GM15510 (cell line): ENCODE data around the gene ENAH.

Source experiments
- POLR2A ChIP-seq: IDR thresholded peaks from 3 replicates; pipeline ENCODE4 v1.6.1; 2011; ENCODE audit warnings: borderline replicate concordance; ENCODE audit not compliant: insufficient read length; ENCODE audit errors: extremely low read depth

Gene ENAH

DNA sequence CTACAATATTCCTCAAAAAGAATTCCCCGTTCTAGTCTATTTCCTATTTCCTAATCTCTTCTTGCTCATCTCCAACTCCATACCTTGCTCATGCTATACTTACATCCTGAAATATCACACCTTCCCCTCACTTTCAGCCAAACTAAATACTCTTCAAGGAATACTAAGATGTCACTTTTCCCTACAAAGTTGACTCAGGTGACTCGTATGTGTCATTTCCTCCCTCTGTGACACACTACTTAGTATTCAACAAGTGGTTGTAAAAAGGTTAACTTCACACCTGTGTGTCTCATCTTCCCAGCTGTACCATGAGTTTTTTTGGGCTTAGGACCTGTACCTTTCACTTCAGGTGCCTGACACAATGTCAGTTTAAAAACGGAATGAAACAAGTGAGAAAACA lies 143.2 kb downstream of the ENAH start:
- no peak for TF ChIP-seq POLR2A

DNA sequence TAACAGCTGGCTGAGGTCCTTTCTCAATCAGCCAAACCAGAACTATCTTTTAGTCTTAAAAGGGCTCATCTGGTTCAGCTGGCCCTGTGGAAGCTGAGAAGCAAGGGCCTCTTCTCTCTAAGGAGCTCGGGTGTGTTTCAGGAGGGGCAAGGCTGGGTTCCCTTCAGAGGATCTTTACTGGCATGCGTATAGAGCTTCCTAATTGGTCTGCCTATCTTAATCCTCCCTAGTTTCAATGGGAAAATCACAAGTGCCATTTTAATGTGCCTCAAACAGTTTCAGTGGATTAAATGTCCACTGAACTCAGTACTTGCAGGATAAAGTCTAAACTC lies 143.6 kb downstream of the ENAH start:
- no peak for TF ChIP-seq POLR2A

DNA sequence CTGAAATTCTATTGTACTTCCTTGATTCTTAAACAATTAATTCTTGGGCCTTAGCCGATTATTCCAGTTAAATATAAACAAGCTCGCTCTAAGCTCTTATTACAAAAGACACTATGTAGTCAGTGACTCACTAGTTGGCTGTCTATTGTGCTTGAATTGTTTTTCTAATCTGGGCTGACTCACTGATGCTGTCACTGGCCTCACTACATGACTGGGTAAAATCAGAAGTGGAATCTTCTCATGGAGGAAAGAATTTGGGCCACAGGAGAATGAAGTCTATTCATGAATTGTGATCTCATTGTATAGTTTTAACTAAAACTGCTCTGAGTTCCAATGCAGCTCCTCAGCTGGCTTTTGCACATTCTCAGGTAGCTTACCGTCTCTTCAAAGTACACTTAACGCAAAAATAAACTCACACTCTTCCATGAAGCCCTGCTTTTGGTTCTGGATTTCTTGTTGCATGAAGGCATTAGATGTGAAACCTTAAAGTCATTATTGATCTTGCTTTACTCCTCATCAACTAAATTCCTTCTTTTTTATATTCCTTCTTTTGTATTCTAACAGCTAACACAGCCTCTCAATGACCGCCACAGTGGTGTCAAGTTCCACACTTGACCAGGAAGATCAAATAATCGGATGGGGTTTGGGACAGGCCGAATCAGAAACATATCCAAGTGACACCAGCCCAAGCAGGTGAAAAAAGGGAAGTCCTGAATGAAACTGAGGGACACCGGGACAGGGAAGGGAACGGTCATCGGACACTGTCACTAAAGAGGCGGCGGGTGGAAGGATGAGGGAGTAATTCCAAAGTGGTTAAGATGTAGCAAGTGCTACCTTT lies 144.2 kb downstream of the ENAH start:
- TF ChIP-seq POLR2A, result no peak

DNA sequence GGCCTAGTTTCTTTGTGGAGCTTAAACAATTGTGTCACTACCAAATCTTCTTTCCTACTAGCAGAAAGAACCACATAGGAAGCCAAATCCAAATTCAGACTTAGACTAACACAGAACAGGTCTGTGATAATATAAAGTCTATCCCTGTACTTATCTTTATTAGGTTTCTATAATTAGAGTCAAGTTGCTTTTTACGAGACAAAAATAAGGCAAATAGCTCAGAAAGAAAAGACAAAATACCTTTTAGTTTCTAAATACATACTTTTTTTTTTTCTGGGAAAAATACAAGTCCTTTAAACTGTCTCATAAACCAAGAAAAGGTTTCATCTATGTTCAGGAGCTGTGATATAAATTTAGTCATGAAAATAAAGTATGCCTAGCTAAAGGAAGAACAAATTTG lies 146.2 kb downstream of the ENAH start:
- TF ChIP-seq POLR2A, result no peak

DNA sequence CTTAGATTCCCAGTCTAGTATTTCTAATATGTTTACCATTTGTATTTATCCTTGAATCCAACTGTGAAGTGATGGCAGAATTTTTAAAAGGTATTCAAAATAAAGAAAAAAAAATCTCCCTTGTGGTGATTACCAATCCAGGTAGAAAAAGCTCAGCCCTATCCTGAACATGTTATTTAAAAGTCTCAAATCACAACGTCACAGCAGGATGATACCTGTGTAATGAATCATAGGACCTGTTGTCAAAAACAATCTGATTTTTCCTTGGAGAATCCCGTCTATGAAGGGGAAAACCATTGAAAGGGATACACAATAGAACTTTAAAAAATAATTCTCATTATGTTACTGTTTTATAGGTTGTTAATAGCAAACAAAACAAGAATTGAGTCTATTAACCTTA lies 148.1 kb downstream of the ENAH start:
- no peak for TF ChIP-seq POLR2A

DNA sequence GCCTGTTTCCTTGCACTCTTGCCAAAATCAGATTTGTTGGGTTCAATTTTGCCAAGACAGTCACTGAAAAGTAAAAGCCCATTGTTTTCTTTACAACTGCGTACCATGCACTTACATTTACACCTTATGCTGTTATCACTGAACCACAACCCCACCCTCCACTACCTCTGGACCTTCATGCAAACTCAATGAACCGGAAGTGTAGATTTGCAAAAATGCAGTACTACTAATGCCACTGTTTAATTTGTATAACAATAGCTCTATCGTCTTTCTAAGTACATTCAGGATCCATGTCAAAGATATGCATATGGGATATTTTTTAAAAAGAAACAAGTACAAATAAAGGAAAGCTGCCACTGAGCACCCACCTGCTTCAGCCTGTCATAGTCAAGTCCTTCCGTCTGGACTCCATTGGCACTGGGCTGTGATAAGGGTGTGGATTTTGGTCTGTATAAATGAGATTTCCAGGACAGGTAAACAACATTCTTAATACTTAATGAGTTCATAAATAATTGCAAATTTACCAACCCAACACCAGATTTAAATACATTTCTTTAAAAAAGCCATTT lies 152.2 kb downstream of the ENAH start:
- no peak for TF ChIP-seq POLR2A

DNA sequence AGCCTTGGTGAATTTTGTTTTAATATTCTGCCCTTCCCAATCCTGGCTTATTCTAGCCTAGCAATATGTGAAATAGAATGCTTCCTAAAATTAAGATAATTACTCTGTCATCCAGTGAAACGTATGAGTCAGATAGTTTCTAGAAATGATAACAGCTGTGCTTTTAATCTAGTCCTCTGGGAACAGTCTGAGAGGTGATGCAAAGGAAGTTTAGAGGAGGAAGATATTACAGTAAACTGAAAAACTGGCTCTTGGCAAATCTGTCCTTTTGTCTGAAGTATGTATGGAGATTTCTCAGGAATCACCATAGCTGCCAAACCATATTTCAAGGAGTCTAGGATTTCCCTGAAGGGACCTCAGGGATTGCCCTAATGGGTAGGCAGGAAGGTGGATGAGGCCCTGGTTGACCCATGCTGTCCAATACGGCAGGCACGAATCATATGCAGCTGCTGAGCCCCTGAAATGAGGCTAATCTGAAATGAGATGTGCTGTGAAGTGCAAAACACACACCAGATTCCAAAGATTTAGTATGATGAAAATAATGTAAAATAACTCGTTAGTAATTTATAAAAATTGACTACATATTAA lies 154.3 kb downstream of the ENAH start:
- TF ChIP-seq POLR2A, result no peak

DNA sequence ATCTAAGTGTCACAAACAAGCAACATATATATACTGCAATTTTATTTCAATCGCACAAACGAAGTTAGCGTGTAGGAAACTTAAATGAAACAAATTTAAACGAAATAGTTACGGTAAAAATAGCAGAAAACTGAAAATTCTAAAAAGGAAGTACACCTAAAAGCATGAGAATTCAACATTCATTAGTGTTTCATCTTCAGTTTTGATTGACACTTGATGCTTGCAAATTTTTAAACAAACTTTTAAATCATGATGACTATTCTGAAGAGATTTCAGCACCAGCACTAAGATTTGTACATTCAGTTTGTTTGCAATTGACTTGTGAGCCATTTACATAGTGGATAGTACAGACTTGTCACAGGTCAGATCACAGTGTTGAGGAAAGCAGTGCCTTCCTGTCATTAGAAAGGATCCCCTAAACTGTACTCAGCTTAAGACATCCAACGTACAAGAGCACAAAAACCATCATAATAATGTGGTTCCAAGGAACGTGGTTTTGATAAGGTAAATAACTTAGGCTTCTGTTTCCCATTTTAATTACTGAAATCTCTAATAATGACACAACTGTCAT lies 158.0 kb downstream of the ENAH start:
- TF ChIP-seq POLR2A, result no peak

DNA sequence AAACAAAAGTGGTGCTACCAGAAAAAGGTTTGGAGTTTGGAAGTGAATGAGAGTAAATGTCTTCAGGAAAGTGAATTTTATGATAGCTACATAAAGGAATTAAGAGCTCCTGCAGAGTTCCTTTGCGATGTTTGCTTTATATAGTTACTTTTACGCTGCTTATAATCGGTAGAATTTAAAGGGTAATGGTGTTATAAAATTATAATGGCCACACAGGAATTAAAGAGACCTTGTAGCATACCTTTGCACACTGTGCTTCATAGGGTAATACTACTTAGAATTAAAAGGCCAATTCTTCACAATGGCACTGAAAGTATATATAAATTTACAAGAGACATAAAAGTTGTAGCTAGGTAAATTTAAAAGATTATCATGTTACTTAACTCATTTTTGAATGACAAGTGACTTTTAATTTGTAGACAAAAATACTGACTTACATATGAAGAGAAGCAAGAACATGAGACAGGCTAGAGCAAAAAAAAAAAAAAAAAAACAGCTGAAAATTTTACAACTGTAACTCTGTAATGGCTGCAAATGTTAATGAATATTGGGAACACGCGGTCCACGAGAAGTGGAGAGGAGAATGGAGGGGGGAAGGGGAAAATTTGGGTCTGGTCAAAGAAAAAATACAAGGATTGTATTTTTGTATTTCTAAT lies 159.2 kb downstream of the ENAH start:
- TF ChIP-seq POLR2A, result no peak

DNA sequence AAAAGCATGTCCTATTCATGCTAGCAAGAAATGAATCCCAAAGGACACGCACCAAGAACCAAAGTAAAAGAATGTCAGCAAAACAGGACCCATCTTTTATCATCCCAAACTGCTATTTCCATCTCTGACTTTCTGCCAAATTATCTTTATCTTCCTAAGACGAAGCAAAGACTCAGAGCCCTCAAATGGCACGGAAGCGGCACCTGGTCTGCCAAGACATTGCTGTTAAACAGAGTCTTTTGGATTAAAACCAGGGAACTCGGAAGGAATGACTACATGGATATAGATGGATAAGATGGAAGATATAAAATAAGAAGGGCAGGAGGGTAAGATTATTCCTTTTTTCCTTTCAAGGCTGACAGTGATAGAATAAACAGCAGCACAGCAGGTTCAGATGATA lies 164.2 kb downstream of the ENAH start:
- TF ChIP-seq POLR2A, result no peak

DNA sequence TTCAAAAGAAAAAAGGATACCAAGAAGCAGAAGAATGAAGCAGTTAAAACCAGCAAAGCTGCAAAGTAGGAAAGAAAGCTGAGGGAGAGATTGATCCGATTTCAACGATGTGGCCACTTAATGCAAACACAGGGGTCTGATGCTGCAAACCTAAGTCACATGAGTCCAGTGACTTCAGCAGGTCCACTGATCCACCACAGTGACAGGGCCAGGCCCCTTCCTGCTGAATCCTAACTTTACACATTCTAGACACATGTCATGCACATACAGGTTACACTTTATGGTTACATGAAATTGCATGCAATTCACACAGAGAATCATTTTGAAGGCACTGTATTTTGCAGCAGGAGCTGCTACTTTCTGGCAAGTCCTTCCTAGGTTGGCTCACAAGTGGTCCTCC lies 166.1 kb downstream of the ENAH start:
- TF ChIP-seq POLR2A, result no peak

DNA sequence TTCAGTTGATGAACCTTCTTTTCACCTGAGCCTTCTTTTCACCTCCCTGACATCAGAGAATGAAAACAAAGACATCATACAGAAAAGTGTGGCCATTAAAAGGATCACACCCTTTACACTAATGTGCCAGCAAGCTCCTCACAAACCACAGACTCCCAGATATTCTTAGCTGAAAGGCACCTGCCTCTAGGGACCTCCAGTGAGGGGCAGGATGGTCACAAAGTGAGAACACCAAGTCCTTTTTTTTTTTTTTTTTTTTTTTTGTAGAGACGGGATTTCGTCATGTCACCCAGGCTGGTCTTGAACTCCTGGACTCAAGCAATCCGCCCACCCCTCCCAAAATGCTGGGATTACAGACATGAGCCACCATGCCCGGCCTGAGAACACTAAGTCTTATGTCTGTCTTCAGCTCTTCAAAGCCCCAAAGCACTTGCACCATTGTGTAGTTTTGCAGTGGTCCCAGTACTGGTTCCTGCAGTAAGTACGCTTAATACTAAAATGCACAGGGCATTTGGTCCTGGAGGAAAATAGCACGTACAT lies 166.9 kb downstream of the ENAH start:
- no peak for TF ChIP-seq POLR2A

DNA sequence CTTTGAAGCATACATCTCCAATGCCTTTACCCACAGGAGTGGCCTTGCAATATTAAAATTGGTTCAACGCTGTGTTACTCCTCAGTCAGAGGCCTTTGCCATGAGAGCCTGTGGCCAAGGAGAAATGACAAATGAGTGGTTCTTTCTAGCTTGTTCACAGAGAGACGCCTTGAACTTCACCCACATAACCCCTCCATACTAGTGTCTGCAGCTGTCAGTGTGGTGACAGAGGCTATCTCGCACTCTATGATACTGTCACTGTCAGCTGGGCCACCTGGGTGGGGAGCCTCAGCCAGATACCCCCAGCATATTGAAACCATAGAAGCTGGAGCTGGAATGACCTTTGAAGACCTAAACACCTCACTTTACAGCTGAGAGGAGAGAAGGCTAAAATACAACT lies 167.7 kb downstream of the ENAH start:
- TF ChIP-seq POLR2A, result no peak

DNA sequence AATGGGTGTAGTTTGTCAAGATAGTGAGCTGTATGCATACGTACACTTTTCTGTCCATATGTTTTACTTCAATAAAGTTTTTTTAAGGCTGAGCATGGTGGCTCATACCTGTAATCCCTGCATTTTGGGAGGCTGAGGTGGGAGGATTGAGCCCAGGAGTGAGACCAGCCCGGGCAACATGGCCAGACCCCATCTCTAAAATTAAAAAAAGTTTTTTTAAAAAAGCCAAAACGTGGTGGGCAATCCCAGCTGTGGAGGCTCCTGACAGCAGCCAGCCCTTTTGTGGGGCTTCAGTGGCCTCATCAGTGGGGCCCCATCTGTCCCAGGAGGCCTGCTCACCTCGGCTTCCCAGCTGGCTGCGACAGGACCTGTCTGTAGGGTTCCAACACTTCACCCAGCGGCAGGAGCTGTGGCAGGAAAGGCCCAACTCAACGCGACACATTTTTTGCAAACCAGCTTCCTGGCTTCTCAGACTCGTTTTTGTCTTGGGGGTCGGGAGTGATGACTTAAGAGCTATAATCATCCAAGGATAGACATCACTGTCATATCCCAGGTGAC lies 168.2 kb downstream of the ENAH start:
- TF ChIP-seq POLR2A, result no peak
